ENCODE measurements around the gene RAB7B.

RAB7B gene

DNA sequence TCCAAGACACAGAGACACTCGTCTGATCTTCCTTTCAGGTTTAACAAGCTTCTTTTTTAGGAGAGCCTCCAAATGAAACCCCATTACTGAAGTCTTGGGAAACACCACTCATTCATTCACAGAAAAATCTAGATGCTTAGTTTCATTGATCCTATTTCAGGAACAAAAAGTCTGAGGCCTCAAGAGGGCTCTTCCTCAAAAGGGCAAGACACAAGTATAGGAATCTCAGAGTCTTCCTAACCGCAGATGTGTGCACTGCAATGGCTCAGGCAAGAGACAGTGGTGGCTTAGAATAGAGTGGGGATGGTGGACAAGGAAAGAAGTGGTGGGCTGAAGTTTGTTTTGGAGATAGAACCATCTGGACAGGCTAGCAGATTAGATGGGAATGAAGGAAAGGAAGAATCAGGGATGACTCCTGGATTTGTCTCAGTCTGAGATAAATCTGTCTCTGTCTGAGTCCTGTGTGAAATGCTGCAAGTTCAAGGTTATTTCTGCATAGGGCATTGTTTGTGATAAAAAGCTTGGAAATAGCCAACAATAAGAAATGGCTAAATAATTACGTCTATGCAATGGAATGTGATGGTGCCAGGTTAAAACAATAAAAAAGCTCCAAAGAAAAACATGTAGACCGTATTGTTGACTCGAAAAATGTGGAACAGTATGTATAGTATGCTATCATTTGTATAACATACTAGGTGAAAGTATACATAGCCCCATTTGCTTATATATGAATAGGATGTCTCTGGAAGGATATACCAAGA lies 29.4 kb upstream of the RAB7B start:
- no peak for DNase-seq (ENCODE audit: extremely low read depth, low read depth)
- TF ChIP-seq, protein P1, sequence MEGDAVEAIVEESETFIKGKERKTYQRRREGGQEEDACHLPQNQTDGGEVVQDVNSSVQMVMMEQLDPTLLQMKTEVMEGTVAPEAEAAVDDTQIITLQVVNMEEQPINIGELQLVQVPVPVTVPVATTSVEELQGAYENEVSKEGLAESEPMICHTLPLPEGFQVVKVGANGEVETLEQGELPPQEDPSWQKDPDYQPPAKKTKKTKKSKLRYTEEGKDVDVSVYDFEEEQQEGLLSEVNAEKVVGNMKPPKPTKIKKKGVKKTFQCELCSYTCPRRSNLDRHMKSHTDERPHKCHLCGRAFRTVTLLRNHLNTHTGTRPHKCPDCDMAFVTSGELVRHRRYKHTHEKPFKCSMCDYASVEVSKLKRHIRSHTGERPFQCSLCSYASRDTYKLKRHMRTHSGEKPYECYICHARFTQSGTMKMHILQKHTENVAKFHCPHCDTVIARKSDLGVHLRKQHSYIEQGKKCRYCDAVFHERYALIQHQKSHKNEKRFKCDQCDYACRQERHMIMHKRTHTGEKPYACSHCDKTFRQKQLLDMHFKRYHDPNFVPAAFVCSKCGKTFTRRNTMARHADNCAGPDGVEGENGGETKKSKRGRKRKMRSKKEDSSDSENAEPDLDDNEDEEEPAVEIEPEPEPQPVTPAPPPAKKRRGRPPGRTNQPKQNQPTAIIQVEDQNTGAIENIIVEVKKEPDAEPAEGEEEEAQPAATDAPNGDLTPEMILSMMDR (IDR thresholded peaks at IDR 0.05; ENCODE audit: low read depth, low read length) = no peak

DNA sequence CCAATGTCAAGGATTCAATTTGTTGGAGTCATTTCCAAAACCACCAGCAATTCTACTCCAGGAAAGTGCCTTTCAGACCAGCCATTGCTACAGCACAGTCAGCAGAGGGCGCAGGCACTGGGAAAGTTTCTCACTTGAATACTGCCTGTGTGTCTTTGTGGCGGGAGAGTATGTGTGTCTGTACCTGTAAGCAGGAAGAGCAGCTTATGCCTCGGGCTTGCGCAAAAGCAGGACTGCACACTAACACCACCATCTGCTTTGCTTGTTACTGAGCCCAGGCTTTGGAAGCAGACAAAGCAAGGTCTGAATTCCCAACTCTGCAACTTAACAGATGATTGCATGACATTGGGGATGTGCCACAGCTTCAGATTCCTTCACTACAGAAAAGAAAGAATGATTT lies 27.5 kb upstream of the RAB7B start:
- peak; percentile 7 for DNase-seq (ENCODE audit: extremely low read depth, low read depth)
- TF ChIP-seq, protein P1 (IDR thresholded peaks at IDR 0.05; ENCODE audit: low read depth, low read length) = peak; percentile 99

DNA sequence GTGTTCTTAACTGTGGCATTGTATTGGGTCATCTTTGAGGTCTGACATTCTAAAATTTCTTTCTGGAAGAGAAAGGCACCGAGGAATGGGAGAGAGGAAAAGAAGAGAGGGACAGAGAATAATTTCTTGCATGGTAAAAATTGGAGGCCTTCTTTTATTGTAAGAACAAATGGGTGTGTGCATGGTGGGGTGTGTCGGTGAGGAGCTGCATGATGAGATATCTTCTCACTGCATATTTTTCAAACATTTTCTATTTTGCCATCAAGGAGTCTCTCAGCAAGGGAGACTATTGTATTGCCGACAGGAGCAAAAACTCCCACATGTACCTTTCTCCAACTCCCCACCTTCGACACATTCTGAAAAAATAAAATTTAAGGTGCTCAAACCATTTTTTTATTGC lies 27.0 kb upstream of the RAB7B start:
- no peak for DNase-seq (ENCODE audit: extremely low read depth, low read depth)
- TF ChIP-seq, protein P1 (IDR thresholded peaks at IDR 0.05; ENCODE audit: low read depth, low read length) = no peak

DNA sequence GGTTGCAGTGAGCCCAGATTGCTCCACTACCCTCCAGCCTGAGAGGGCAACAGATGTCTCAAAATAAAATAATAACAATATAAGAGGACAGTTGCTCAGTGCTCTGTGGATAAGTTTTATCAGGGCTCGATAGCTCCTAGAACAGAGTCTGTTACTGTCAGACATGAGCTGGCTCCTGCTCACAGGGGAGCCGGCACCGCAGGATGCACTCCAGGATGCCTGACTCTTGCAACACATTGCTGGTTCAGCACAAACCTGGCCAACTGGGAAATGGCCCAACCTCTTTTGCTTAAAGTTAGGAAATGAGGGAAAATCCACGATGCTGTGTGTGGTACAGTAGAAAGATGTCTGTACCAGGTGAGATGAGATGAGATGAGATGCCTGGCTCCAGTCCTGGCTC lies 26.3 kb upstream of the RAB7B start:
- no peak for DNase-seq (ENCODE audit: extremely low read depth, low read depth)
- TF ChIP-seq, protein P1 (IDR thresholded peaks at IDR 0.05; ENCODE audit: low read depth, low read length) = no peak

DNA sequence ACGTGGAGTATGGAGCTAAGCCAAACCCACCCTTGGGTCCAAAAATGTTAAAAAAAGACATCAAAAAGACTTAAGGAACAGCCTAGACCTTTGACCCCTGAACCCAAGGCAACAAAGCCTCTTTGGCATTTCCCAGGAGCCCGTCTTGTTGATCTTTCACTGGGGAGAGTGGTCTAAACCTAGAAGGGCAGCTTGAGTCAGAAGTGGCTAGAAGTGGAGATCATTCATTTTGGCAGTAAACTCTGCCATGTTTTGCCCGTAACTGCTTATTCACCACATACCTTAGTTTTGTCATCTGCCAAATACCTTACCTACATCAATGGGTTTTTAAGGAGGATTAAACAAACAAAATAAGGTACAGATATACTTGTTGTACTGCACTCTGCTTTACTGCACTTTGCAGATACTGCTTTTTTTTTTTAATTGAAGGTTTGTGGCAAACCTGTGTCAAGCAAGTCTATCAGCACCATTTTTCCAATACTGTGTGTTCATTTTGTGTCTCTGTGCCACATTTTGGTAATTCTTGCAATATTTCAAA lies 22.2 kb upstream of the RAB7B start:
- TF ChIP-seq, protein P1 (IDR thresholded peaks at IDR 0.05; ENCODE audit: low read depth, low read length) = no peak
- no peak for DNase-seq (ENCODE audit: extremely low read depth, low read depth)

DNA sequence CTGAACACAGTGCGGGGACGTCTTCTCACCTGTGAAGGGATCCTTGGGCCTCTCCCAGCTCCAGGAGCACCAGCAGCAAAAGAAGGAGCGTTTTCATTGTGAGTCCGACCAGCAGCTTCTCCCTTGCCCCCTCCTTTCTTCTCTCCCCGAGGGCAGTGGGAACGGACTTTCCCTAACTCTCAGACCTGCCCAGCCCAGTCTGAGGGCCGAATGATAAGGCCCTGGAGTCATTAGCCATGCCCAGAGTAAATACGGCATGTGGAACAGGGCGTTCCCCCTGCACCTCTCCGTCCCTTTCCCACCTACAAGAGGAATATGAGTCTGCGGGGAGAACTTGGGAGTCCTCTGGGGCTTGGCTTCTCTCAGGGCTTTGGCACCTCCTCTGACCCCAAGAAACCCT lies 20.5 kb upstream of the RAB7B start, which contains the start of gene CTSE:
TSS of gene CTSE (minus strand) at position 201 of the 400 bp plus-strand sequence. CDS start at position 97, 104 bp downstream.
- TF ChIP-seq, protein P1 (IDR thresholded peaks at IDR 0.05; ENCODE audit: low read depth, low read length) = no peak
- no peak for DNase-seq (ENCODE audit: extremely low read depth, low read depth)

DNA sequence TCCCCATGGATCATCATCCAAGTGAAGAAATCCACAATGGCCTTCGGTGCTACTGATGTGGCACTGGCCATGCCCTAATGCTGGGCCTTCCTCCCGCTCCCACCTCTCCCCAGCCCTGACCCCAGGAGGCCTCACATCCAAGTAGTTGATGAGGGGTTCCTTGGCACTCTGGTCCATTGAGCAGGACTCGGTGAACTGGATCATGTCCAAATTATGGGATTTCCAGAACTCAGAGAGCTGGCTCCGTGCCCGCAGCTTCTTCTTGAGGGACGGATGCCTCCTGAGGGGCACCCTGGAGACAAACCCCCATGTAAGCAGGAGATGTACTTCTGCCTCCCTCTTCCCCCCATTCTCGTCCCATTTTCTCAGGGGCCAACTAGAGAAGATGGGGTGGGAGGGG lies 19.6 kb upstream of the RAB7B start:
- DNase-seq (ENCODE audit: extremely low read depth, low read depth) = no peak
- TF ChIP-seq, protein P1 (IDR thresholded peaks at IDR 0.05; ENCODE audit: low read depth, low read length) = no peak
